Mesenteric fat pad (tissue), 1 donor: Measurements from ENCODE around the gene EXTL1. TPM values are rescaled to one million over a fixed set of nuclear protein-coding genes. Genes with fewer than 3 reads are reported as not detected.

Experiments used
- DNase-seq: peaks from one replicate; pipeline ENCODE4 v3.0.0-alpha.2; 2020; ENCODE audit warnings: low spot score
- total RNA-seq: library from RNA; stranded (reverse); fragmentation: NEBNext Ultra II Directional; extraction: Animal tissue kit (Norgen Biotek cat#: 25700); gene quantifications from one replicate; pipeline ENCODE4 v1.2.1, GENCODE V29; 2021
- donor health status: DM: yes; HTN: yes; CAD: no.

EXTL1 gene
- total RNA-seq, 1 donor from 2014 or later = not detected

DNA sequence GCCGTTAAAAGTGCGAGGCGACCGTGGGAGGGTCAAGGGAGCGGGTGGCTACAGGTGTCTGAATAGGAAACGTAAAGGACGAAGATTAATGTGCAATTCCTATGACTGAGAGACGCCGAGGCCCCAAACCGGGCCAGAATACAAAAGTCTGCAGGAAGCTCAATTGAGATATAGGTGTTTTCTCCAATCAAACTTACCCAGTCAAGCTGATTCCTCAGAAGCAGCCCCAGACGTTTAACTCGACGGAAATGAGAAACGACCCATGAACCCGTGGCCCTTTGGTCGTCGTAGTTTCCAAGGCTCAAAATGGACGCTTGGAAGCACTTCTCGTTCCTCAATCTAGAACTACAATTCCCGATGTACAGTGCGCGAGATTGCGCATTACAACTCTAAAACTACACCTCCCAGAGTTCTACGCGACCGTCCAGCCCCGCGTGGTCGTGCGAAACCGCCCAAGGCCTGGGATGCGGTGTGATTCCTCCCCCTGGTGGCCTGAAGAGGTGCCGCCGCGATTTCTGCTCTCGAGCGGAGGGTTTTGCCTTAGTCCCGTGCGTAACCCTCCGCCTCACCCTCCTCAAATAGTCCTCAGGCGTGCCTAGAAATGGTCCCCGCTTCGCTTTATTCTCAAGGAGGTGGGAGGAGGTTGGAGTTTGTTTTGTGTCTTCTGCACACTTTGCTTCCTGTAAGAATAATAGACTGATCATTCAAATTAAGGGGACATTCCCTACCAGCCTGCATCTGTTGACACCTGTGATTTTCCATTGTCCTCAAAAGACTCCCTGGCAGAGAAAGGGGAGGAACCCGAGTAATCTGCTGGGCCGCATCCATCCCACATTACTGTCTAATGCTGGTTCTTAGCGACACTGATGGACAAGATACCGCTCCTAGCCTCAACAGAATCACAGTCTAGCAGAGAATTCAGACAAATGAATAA is 23.5 kb upstream of the EXTL1 start, which contains the start of gene PAFAH2:
Gene PAFAH2 (minus strand): TSS at position 236 of the 934 bp plus-strand sequence. CDS start 7,247 bp downstream, outside the sequence.
- peak; percentile 98 for DNase-seq

DNA sequence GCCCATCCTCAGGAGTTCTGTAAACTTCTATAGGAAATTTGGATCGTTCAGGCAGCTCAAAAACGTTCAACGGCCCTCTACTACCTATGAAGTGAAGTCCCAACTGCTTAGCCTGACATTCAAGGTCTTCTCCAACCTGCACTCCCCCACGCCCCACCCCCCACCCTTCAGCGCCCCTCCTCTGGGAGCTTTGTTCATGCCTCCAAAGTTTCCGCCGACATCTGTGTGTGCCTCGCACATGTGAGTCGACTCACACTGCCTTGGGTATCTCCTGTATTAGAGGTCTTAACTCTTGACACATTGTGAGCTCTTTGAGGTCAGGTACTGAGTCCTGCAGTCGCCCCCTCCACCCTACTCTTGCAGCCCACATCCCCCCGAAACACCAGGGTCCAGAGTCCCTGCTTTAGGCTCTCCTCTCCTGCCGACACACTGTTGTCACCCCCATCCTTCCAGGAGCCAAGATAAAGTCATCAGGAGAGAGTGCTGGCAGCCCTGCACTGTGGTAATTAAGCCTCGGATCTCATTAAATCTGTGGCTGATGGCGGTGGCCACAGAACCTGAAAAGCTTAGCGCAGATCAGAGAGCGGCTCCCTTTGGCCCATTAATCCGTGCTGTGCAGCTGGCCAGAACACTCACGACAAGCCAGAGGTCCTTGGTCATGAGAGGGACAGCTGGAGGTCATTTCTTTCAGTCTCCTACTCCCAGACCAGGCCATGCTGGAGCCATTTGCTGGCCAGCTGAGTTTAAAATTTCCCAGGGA is 22.4 kb upstream of the EXTL1 start:
- no peak for DNase-seq

DNA sequence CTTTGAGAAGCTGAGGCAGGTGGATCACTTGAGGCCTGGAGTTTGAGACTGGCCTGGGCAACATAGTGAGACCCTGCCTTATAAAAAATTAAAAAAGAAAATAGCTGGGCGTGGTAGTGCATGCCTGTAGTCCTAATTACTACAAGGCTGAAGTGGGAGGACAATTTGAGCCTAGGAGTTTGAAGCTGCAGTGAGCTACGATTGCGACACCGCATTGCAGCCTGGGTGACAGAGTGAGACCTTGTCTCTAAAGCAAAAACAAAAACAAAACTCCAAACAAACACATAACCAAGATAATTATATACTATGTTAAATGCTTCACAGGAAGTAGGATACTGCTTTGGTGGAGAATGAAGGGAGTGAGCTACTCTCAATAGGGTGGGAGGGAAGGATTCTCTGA is 18.3 kb upstream of the EXTL1 start:
- DNase-seq = no peak

DNA sequence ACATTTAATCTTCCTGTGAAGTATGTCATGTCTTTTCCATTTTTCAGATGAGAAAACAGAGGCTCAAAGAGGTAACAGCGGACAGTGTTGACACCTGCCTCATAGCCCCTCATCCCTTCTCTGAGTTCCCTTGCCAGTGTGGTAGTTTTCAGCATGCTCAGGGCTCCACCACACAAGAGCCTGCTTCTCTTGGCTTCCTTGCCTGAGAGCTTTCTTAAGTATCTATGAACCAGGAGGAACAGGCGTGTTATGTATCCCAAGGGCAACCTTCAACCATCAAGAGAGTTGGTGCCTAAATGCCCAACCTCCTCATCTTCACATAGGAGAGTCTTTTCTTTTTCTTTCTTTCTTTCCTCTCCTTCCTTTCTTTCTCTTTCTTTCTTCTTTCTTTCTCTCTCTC is 17.8 kb upstream of the EXTL1 start:
- no peak for DNase-seq

DNA sequence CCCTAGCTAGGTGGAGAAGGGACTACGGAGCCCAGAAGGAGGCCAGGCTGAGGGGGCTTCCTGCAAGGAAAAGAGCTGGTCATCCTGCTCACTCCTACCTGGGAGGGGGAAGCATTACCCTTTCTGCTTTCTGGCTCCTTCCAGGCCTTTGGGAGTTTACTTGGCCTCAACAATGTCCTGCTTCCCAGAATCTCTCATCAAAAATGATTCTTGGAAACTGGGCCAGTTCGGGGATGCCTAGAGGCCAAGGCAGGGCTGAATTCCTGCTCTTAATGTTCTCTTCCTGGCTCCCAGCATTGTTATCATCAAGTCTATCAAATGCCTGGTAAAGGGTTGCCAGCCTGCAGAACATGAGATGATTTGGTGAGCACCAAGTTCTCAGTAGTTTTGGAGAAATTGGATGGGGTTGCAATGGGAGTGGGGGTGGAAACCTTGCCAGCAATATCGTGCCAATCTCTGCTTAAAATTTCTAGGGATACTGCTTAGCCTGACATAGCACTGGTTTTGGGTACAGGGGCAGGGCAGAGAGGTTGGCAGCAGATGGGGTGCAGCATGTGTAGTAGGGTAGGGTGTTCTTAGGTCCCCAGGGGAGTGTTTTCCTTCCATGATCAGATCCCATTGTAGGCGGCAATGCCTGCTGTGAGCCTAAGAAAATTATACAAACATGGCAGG is 16.0 kb upstream of the EXTL1 start:
- no peak for DNase-seq

DNA sequence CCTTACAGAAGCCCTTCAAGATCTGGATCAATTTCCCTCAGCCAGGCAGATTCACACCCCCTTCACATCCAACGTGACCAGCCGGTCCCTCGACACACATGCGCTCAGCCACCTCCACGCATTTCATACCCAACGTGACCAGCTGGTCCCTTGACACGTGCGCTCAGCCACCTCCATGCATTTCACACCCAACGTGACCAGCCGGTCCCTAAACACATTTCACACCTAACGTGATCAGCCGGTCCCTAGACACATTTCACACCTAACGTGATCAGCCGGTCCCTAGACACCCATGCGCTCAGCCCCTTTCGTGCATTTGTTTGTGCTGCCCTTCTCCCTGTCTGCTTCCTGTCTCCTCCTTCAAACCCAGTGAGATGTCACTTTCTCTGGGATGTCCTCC is 14.9 kb upstream of the EXTL1 start:
- DNase-seq = no peak

DNA sequence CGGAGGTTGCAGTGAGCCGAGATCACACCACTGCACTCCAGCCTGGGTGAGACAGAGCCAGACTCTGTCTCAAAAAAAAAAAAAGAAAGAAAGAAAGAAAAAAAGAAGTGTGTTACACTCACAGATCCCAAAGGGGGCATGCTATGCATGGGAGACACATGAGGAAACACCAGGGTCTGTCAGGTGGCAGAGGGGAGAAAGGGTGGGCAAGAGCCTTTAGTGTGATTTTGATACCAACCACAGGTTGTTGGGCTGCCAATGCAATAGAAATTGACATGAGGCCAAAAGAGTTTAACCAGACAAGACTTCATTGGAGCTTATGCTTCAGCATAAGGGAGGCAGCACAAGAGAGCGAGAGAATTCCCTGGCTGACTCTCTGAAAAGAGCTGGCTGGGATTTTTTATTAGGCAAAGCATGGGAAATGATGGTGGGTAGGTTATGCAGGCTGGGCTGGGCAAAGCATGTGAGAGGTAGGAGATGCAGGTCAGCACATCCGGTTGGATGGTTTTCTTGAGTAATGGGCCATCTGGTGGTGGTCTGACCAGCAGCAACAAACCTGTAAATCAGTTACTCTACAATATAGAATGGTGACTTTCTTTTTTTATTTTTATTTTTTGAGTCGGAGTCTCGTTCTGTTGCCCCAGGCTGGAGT is 11.7 kb upstream of the EXTL1 start:
- no peak for DNase-seq

DNA sequence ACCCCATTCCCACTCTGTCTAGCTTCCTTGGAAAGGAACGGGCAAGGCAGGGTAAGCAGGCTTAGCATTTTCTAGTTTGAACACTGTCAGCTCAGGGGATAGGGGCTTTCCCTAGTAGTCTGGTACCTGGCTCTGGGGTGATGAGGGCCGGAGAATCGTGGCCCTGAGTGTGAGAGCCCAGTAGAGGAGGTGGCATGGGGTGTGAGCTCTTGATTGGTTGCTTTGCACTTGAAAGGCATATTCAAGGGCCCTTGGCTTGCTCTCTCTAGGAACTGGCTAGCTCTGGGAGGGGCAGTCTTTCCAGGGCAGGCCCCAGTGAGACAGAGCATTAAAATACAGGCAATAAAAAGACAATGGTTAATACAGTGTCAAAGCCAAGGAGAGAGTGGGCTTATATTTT is 10.8 kb upstream of the EXTL1 start:
- DNase-seq = no peak

DNA sequence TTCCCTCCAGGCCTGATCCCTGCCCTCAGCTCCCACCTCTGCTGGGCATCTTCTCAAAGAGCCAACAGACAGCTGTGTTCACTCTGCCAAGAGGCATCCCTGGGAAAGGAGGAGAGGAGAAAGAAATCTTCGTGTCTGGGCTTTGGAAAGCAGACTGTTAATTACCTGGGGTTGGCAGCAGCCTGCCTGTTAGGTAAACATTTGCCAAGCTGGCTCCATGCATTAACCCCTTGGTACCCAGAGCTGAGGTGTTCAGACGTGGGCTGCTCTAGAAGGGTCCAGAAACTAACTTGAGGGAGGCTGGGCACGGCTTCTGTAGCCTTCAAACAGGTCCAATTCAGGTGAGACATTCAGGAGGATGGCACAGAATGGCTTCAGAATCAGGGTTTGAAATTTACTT is 8.7 kb upstream of the EXTL1 start:
- no peak for DNase-seq

DNA sequence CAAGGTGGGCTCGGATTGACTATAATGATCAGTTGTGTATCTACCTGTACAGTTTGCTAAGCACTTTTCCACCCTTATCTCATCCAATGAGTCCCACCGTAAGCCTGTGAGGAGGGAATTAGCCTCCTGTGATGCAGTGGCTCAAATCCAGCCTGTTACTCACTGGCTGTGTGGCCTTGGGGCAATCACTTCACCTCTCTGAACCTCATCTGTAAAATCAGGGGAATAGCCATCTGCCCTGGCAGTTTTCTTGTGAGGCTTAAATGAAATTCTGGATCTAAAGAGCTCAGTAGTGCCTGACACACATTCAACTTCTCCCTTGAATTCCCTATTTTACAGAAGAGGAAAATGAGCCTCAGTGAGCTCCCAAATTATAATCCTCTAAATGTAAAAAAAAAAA is 7.4 kb upstream of the EXTL1 start:
- DNase-seq = no peak

DNA sequence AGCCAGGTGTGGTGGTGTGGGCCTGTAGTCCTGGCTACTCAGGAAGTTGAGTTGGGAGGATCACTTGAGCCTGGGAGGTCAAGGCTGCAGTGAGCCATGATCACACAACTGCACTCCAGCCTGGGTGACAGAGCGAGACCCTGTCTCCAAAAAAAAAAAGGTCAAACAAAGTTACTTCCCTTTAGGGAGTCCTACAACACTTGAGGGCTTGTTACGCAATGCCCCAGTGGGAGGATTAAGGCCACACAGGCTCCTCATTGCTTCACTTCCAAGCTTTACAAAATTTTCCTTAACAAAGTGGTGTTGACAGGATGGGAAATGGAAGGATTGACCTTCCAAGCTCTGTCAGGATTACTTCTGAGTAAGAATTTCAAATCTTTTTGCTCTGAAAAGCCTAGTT is 6.2 kb upstream of the EXTL1 start:
- DNase-seq = no peak

DNA sequence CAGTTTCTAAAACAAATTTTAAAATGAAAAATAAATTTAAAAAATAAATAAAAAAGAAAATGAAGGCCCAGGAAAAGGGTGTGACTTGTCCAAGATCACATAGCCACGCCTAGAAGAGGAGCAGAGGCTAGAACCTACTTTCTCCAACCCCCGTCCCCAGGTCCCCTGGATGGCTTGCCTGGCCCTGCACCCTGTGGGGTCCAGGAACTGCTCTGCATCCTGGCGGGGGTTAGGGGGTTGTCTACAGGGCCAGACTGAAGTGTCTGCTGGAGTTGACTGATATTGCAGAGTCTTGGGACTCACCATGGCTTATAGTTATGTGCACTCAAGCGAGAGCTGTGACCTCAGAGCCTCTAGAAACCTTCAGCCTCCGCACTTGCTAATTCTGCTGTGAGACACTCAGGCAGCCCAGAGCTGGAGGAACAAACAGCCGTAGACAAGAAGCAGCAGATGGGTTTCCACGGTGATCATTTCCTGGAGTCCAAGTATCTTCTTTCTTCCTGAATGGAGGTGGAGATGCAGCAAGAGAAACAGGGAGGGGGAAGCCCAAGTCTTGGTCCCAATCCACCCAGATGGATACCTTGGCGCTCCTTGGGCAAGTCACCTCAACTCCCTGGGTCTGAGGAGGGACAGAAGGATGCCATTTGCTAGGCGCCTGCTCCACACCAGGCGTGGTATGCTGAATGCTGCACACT is 5.2 kb upstream of the EXTL1 start:
- DNase-seq = no peak

DNA sequence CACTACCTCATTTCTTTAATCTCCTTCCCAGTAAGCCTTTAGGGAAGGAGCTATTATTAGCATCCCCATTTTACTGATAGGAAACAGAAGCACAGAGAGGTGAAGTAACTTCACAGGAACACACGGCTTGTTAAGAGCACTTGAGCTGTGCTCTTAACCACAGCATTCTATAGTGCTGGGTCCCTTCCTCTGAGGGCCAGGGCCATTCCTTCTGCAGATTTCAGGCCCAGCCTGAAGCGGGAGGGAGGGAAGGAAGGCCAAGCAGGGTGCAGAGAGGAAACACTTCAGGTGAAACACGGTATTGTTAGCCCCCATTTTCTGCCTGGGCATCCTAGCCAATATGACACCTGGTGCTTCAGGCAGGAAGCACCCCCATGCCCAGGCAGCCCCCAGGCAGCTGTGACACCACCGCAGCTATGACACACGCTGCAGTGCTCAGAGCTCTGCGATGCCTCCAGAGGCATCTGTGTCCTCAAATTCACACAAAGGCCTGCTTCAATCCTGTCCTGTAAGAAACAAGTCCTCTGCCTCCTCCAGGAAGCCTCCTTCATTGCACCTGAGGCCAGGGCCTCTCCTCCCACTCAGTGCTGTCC is 4.5 kb upstream of the EXTL1 start:
- no peak for DNase-seq

DNA sequence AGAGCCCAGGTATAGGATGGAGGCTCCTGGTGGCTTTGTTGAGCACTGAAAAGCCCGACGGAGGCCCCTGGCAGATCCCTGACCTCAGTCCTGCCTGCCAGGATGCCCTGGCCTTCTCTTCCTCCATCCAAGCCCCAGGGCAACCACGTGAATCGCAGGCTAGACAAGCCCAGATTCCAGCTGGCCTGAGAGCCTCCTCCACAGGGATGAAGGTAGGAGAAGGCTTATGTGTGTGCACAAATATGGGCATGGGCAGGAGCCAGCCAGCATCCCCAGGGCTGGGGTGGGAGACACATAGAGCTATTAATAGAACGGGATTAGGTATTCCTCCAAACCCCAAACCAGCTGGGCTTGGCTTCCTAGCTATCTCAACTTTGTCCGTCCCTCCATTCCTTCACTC is 4.0 kb upstream of the EXTL1 start:
- DNase-seq = no peak

DNA sequence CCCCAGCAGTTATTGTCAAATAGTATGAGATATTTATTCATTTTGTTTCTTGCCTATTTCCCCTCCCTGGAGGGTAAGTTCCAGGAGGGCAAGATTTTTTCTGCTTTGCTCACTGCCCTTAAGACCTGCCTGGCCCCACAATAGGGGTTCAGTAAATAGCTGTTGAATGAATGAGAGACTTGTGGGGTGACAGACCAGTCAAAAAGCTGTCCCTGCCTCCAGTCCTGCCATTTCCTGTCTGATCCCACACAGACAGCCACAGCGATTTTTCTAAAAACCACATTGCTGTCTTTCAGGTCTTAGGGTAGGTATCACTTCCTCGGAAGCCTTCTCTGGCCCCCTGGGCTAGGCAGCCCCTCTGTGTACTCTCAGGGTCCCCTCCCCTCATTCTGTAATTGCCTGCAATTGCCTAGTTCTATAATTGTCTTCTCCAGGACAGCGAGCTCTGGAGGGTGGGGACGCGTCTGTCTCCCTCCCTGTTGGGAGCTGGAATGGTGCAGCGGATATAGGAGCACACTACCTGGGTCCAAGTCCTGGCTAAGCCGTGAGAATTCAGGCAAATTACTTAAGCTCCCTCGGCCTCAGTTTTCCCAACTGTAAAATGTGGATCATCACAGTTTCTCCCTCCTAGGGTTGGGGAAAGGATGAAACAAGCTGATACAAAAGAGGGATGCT is 1.8 kb upstream of the EXTL1 start:
- DNase-seq = no peak

DNA sequence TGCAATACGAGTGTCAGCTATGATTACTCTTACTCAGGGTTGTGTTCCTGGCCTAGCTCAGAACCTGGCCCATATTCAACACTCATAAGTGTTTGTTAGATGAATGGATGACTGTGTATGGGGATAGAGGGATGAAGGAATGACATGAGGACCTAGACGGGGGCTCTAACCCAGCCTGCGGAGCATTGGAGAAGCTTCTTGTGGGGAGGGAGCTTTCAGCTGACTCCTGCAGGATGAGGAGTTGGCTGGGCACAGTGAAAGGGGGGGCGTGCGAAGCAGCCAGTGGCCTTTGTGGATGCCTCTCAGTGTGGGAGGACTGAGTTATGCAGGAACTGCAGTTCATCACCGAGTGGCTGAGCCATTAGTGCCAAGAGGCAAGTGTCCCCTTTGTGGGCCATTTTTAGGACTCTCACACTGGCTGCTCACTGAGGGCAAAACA is 1.2 kb upstream of the EXTL1 start:
- no peak for DNase-seq

DNA sequence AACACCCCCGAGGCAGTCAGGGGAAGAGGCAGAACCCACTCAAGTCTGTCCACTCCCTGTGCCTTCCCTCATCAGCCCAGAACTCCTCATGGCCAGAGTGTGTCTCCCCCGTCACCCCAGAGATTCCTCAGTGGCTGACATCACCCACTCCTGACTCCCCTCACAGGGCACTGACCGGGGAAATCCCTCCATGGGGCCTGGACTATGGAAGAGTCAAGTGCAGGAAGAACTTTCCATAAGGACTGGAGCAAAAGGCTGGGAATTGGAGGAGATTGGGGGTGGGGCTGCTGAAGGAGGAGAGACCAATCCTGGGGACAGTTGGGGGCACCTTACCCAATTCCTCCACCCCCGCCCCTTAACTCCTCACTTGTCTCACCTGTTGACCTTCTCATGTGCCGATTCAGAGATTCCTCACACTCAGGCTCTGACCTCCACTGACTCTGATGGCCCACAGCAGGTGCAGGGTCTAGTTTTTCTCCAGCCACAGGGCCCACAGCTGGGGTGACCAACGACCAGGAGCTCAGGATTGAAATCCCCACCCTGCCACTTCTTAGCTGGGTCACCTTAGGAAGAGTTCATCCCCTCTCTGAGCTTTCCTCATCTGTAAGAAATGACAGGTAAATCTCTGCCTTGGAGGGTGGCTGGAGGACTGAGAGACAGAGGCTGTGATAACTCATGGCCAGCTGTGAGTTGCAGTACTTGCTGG is 481 bp upstream of the EXTL1 start:
- DNase-seq = no peak

DNA sequence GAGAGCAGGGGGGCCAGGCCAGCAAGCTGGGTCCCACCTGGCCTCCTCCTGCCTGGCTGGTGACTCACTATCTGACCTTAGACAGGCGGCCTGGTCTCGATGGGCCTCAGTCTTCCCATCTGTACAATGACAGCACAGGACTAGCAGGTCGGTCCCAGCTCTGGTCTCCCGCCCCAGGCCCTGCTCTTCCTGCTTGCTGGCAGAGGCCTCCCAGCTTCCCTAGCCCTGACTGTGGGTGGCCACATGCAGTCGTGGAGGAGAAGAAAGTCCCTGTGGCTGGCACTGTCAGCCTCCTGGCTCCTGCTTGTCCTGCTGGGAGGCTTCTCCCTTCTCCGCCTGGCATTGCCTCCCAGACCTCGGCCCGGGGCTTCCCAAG is 817 bp downstream of the EXTL1 start:
- no peak for DNase-seq

DNA sequence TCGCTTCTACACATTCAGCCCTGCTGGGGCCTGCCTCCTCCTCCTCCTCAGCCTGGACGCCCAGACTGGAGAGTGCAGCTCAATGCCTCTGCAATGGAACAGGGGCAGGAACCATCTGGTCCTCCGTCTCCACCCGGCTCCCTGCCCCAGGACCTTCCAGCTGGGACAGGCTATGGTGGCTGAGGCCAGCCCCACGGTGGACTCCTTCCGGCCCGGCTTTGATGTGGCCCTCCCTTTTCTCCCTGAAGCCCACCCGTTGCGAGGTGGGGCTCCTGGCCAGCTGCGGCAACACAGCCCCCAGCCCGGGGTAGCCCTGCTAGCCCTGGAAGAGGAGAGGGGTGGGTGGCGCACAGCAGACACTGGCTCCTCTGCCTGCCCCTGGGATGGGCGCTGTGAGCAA is 1.4 kb downstream of the EXTL1 start:
- DNase-seq = no peak
